Brain microvascular endothelial cell (primary cell): ENCODE measurements around the gene MAGI1.

Experiments used
- DNase-seq: peaks from one replicate; pipeline ENCODE4 v3.0.0-alpha.2; 2020
- H3K27ac ChIP-seq: fragments of 250-450 bp; sonication (Bioruptor Pico); 2 replicates; pipeline ENCODE4 v1.5.1; 2020; ENCODE audit warnings: mild to moderate bottlenecking, moderate library complexity
- H3K27me3 ChIP-seq: fragments of 250-450 bp; sonication (Bioruptor Pico); replicated peaks from 2 replicates; pipeline ENCODE4 v1.5.1; 2020; ENCODE audit warnings: mild to moderate bottlenecking
- H3K36me3 ChIP-seq: fragments of 250-450 bp; sonication (Bioruptor Pico); replicated peaks from 2 replicates; pipeline ENCODE4 v1.5.1; 2020; ENCODE audit warnings: mild to moderate bottlenecking
- H3K4me3 ChIP-seq: 2 replicates; pipeline ENCODE4 v1.5.1; 2011; ENCODE audit warnings: low read depth, mild to moderate bottlenecking, control low read depth, low read length, moderate library complexity
- CTCF ChIP-seq: IDR thresholded peaks from 2 replicates; pipeline ENCODE4 v1.5.1; 2011; ENCODE audit warnings: low read depth, mild to moderate bottlenecking, moderate library complexity, low read length, control low read depth, inconsistent platforms; ENCODE audit errors: missing control alignments
- in situ Hi-C: cut with HindIII; loops from 2 replicates; pipeline ENCODE4 v1.10.0; 2017; ENCODE audit warnings: low sequenced_read_pairs, low pct_ligation_motif_present

MAGI1 gene

GRCh38 chr3:65831733-65832425, 206.8 kb downstream of the MAGI1 start:
- DNase-seq: no peak
- H3K4me3 ChIP-seq: no peak overlapping the region
- TF ChIP-seq CTCF: no peak
- H3K27ac ChIP-seq: no peak overlapping the region
- in situ Hi-C loops: no loop called here
- no peaks in the 10 kb centered on the region for H3K36me3 ChIP-seq
- no peaks in the 10 kb centered on the region for H3K27me3 ChIP-seq

- H3K4me3 ChIP-seq: no peak overlapping the region
- DNase-seq: no peak
- TF ChIP-seq CTCF: no peak
- H3K36me3 ChIP-seq: no peaks in the 10 kb centered on the region
- no peak overlapping the region for H3K27ac ChIP-seq
- in situ Hi-C loops: no loop called here
- H3K27me3 ChIP-seq: no peaks in the 10 kb centered on the region
Observed at GRCh38 chr3:65830948-65831732, 207.6 kb downstream of the MAGI1 start.

- in situ Hi-C loops: no loop called here
- Histone ChIP-seq H3K27ac (no peak overlapping the region), H3K4me3 (no peak overlapping the region), H3K27me3 (no peaks in the 10 kb centered on the region), H3K36me3 (no peaks in the 10 kb centered on the region)
- no peak for DNase-seq
- no peak for TF ChIP-seq CTCF
Observed at GRCh38 chr3:65829228-65829627, 209.5 kb downstream of the MAGI1 start.

GRCh38 chr3:65828706-65829105, 210.0 kb downstream of the MAGI1 start:
- peak; percentile 57 for DNase-seq
- in situ Hi-C loops: no loop called here
- no peak overlapping the region for H3K27ac ChIP-seq
- no peak for TF ChIP-seq CTCF
- no peaks in the 10 kb centered on the region for H3K36me3 ChIP-seq
- H3K27me3 ChIP-seq: no peaks in the 10 kb centered on the region
- no peak overlapping the region for H3K4me3 ChIP-seq

- in situ Hi-C loops: no loop called here
- no peak overlapping the region for H3K4me3 ChIP-seq
- no peak for DNase-seq
- no peaks in the 10 kb centered on the region for H3K36me3 ChIP-seq
- no peaks in the 10 kb centered on the region for H3K27me3 ChIP-seq
- no peak overlapping the region for H3K27ac ChIP-seq
- no peak for TF ChIP-seq CTCF
Observed at GRCh38 chr3:65827076-65827475, 211.6 kb downstream of the MAGI1 start.
